Measurements from ENCODE around the gene TEAD1. TPM values are rescaled to one million over a fixed set of nuclear protein-coding genes. Genes with fewer than 3 reads are reported as not detected.

TEAD1 gene
- total and polyA plus RNA-seq, 9 of the 15 experiments (the other 6 are each of a cell fraction or from before 2014, with no cell fraction given) = 1.7 to 17.7 (median 10.8) TPM

DNA sequence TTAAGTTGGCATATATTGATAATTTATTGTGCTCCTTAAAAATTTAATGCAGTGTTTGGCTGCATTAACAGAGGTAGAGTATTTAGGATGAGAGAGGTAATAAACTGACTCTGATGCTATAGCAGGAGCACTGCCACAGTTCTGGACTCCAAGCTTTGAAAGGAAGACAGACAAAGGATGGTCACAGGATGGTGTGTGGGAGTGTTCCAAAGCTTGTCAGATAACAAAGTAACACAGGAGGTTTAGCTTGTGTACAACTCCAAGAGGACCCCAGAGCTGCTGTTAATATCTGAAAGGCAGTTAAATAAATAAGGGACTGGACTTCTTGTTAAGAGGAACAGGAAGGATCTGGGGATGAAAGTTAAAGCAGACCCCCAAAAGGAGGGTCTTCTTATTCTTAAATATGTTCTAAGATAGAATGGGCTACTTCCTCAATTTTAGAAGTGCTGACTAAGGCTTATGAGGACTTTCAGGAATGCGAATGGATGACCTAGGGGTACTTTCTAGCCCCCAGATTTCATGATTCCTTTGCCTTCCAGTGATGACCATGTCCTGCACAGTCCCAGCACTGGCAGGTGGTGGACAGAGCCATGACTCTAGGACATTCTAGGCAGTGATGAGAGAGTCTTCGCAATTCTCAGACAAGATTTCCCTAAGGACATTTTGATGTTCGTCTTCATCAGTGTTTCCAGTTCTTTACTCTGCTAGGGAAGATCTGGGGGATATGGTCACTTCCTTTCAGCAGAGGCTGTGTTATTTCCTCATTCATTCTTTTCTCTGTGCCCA is 185.8 kb downstream of the TEAD1 start (continued):
- TF ChIP-seq, protein P1, sequence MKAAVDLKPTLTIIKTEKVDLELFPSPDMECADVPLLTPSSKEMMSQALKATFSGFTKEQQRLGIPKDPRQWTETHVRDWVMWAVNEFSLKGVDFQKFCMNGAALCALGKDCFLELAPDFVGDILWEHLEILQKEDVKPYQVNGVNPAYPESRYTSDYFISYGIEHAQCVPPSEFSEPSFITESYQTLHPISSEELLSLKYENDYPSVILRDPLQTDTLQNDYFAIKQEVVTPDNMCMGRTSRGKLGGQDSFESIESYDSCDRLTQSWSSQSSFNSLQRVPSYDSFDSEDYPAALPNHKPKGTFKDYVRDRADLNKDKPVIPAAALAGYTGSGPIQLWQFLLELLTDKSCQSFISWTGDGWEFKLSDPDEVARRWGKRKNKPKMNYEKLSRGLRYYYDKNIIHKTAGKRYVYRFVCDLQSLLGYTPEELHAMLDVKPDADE (conservative IDR thresholded peaks at IDR 0.05; ENCODE audit: control insufficient read depth, low read depth, low read length) = no peak
- TF ChIP-seq GATA2 (CRISPR knock-in tag; IDR thresholded peaks at IDR 0.05) (no peak), SMAD2 (IDR thresholded peaks at IDR 0.05; ENCODE audit: low read depth, low read length) (no peak), ZNF232 (CRISPR knock-in tag; IDR thresholded peaks at IDR 0.05) (no peak), KLF10 (CRISPR knock-in tag; IDR thresholded peaks at IDR 0.05) (no peak), HDAC2 (IDR thresholded peaks at IDR 0.05) (peak; percentile 46; the same call in 1 of the 2 replicates), ZNF445 (CRISPR knock-in tag; IDR thresholded peaks at IDR 0.05; ENCODE audit: low read depth) (no peak), EP300 (IDR thresholded peaks at IDR 0.05; ENCODE audit: low read length) (peak; percentile 36), HNRNPK (IDR thresholded peaks at IDR 0.05; ENCODE audit: low read depth, low read length, poor library complexity, severe bottlenecking) (no peak), ZNF551 (CRISPR knock-in tag; IDR thresholded peaks at IDR 0.05) (no peak), MAFF (IDR thresholded peaks at IDR 0.05; ENCODE audit: low read length) (peak; percentile 97), TEAD4 (IDR thresholded peaks at IDR 0.05; ENCODE audit: low read length) (no peak), TEAD4 (CRISPR knock-in tag; IDR thresholded peaks at IDR 0.05; ENCODE audit: borderline replicate concordance) (no peak), ZFP30 (CRISPR knock-in tag; IDR thresholded peaks at IDR 0.05; ENCODE audit: borderline replicate concordance) (no peak), TCF7 (IDR thresholded peaks at IDR 0.05; ENCODE audit: borderline replicate concordance) (no peak), HDAC1 (IDR thresholded peaks at IDR 0.05) (no peak), PHF8 (IDR thresholded peaks at IDR 0.05; ENCODE audit: borderline replicate concordance, low read length) (no peak), ZNF3 (CRISPR knock-in tag; IDR thresholded peaks at IDR 0.05) (peak; percentile 91), KAT2B (IDR thresholded peaks at IDR 0.05; ENCODE audit: low read depth, low read length) (no peak), RAD51 (IDR thresholded peaks at IDR 0.05; ENCODE audit: borderline replicate concordance, low read depth) (no peak), ZNF717 (CRISPR knock-in tag; IDR thresholded peaks at IDR 0.05) (no peak), ARID1B (IDR thresholded peaks at IDR 0.05) (peak; percentile 77)
- TF ChIP-seq, protein P2, sequence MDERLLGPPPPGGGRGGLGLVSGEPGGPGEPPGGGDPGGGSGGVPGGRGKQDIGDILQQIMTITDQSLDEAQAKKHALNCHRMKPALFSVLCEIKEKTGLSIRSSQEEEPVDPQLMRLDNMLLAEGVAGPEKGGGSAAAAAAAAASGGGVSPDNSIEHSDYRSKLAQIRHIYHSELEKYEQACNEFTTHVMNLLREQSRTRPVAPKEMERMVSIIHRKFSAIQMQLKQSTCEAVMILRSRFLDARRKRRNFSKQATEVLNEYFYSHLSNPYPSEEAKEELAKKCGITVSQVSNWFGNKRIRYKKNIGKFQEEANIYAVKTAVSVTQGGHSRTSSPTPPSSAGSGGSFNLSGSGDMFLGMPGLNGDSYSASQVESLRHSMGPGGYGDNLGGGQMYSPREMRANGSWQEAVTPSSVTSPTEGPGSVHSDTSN (CRISPR knock-in tag; IDR thresholded peaks at IDR 0.05; ENCODE audit: low read depth) = no peak
- TF ChIP-seq, protein P2 (tag; conservative IDR thresholded peaks at IDR 0.05; ENCODE audit: low read depth) = no peak
- TF ChIP-seq, protein P3, sequence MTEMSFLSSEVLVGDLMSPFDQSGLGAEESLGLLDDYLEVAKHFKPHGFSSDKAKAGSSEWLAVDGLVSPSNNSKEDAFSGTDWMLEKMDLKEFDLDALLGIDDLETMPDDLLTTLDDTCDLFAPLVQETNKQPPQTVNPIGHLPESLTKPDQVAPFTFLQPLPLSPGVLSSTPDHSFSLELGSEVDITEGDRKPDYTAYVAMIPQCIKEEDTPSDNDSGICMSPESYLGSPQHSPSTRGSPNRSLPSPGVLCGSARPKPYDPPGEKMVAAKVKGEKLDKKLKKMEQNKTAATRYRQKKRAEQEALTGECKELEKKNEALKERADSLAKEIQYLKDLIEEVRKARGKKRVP (CRISPR knock-in tag; IDR thresholded peaks at IDR 0.05) = no peak
